HepG2 (cell line): ENCODE measurements around the gene VDAC1. TPM values are rescaled to one million over a fixed set of nuclear protein-coding genes. Genes with fewer than 3 reads are reported as not detected.

Experiments
- ATF7 ChIP-seq, 2 experiments: fragments of 450-650 bp in 1 of 2; sonication (generic) in 1 of 2; formaldehyde crosslinking in 1 of 2; IDR thresholded peaks; 2 replicates each; pipeline versions ENCODE4 v1.4.0 to v1.6.1; 2016 to 2020; ENCODE audit warnings: antibody characterized with exemption in 1 of 2, mild to moderate bottlenecking in 1 of 2, missing genetic modification reagents in 1 of 2
- EEA1 ChIP-seq: sonication (generic); formaldehyde crosslinking; IDR thresholded peaks from 2 replicates; pipeline ENCODE4 v1.5.1; 2020; ENCODE audit warnings: mild to moderate bottlenecking, missing genetic modification reagents, borderline replicate concordance
- EP300 ChIP-seq, 3 experiments: sonication (generic) in 1 of 3; formaldehyde crosslinking in 1 of 3; IDR thresholded peaks; 2 replicates each; pipeline versions ENCODE4 v1.5.1 to v1.6.1; 2011 to 2020; ENCODE audit warnings: low read depth in 2 of 3, low read length in 2 of 3, borderline replicate concordance in 1 of 3, improper control_type of control experiment in 1 of 3, mild to moderate bottlenecking in 1 of 3, missing genetic modification reagents in 1 of 3, moderate library complexity in 1 of 3
- ETV5 ChIP-seq: IDR thresholded peaks from 2 replicates; pipeline ENCODE4 v1.6.1; 2018; ENCODE audit warnings: missing biosample characterization, missing genetic modification reagents, inconsistent platforms, borderline replicate concordance
- EZH2 ChIP-seq: conservative IDR thresholded peaks from 2 replicates; pipeline ENCODE4 v1.6.1; 2012; ENCODE audit warnings: mild to moderate bottlenecking, low read depth, low read length, moderate library complexity
- GFI1 ChIP-seq: sonication (generic); formaldehyde crosslinking; IDR thresholded peaks from 2 replicates; pipeline ENCODE4 v1.5.0; 2020; ENCODE audit warnings: missing genetic modification reagents, mild to moderate bottlenecking, borderline replicate concordance
- GLMP ChIP-seq: sonication (generic); formaldehyde crosslinking; IDR thresholded peaks from 2 replicates; pipeline ENCODE4 v1.9.0; 2021; ENCODE audit warnings: missing genetic modification reagents, mild to moderate bottlenecking, borderline replicate concordance
- HDAC6 ChIP-seq: fragments of 200-600 bp; sonication (generic); IDR thresholded peaks from 2 replicates; pipeline ENCODE4 v1.7.0; 2017; ENCODE audit warnings: mild to moderate bottlenecking, antibody characterized with exemption, low read length, low read depth
- ISX ChIP-seq: sonication (generic); formaldehyde crosslinking; conservative IDR thresholded peaks from 2 replicates; pipeline ENCODE4 v1.5.0; 2020; ENCODE audit warnings: missing genetic modification reagents
- LCORL ChIP-seq, 2 experiments: fragments of 450-650 bp in 1 of 2; sonication (generic) in 1 of 2; formaldehyde crosslinking in 1 of 2; IDR thresholded peaks; 2 replicates each; pipeline versions ENCODE4 v1.5.0 to v1.6.1; 2017 to 2020; ENCODE audit warnings: antibody characterized with exemption in 1 of 2, missing genetic modification reagents in 1 of 2
- MTF2 ChIP-seq: sonication (generic); formaldehyde crosslinking; IDR thresholded peaks from 2 replicates; pipeline ENCODE4 v1.5.0; 2020; ENCODE audit warnings: missing genetic modification reagents, borderline replicate concordance
- PBX3 ChIP-seq: sonication (generic); formaldehyde crosslinking; IDR thresholded peaks from 2 replicates; pipeline ENCODE4 v1.8.1; 2023; ENCODE audit warnings: missing genetic modification reagents, inconsistent platforms, borderline replicate concordance
- POLR2AphosphoS5 ChIP-seq: IDR thresholded peaks from 2 replicates; pipeline ENCODE4 v1.6.1; 2012; ENCODE audit warnings: low read depth, low read length
- U2AF2 ChIP-seq: fragments of 200-400 bp; formaldehyde crosslinking; IDR thresholded peaks from 2 replicates; pipeline ENCODE4 v1.6.1; 2017; ENCODE audit warnings: low read depth, mild to moderate bottlenecking, low read length
- ZBTB42 ChIP-seq: sonication (generic); formaldehyde crosslinking; IDR thresholded peaks from 2 replicates; pipeline ENCODE4 v1.5.0; 2020; ENCODE audit warnings: mild to moderate bottlenecking, missing genetic modification reagents
- ZNF180 ChIP-seq: sonication (generic); formaldehyde crosslinking; IDR thresholded peaks from 2 replicates; pipeline ENCODE4 v1.4.0; 2020; ENCODE audit warnings: low read depth, missing genetic modification reagents, borderline replicate concordance
- ZNF30 ChIP-seq: sonication (generic); formaldehyde crosslinking; IDR thresholded peaks from 2 replicates; pipeline ENCODE4 v1.5.0; 2020; ENCODE audit warnings: mild to moderate bottlenecking, missing genetic modification reagents
- ZNF337 ChIP-seq: sonication (generic); formaldehyde crosslinking; IDR thresholded peaks from 2 replicates; pipeline ENCODE4 v1.5.1; 2020; ENCODE audit warnings: missing genetic modification reagents, low read depth, mild to moderate bottlenecking, borderline replicate concordance
- ZNF343 ChIP-seq: sonication (generic); formaldehyde crosslinking; IDR thresholded peaks from 2 replicates; pipeline ENCODE4 v1.4.0; 2020; ENCODE audit warnings: mild to moderate bottlenecking, missing genetic modification reagents
- ZNF446 ChIP-seq: sonication (generic); formaldehyde crosslinking; IDR thresholded peaks from 2 replicates; pipeline ENCODE4 v1.5.0; 2020; ENCODE audit warnings: mild to moderate bottlenecking, missing genetic modification reagents
- ZNF703 ChIP-seq: sonication (generic); formaldehyde crosslinking; IDR thresholded peaks from 2 replicates; pipeline ENCODE4 v1.5.1; 2020; ENCODE audit warnings: missing genetic modification reagents, mild to moderate bottlenecking, moderate library complexity, borderline replicate concordance
- ZNF776 ChIP-seq: sonication (generic); formaldehyde crosslinking; IDR thresholded peaks from 2 replicates; pipeline ENCODE4 v1.4.0; 2020; ENCODE audit warnings: mild to moderate bottlenecking, missing genetic modification reagents
- polyA plus RNA-seq, 8 experiments: library from polyadenylated mRNA; depleted of rRNA in 3 of 8; stranded (reverse) in 7 of 8; unstranded in 1 of 8; fragments of >200 nt; fragmentation: Illumina TruSeq in 4 of 8; extraction: Trizol in 4 of 8; gene quantifications; 2 replicates each; pipeline versions ENCODE4 v1.2.1 to v1.2.3, GENCODE V29; 2011 to 2016; ENCODE audit warnings: low read depth in 4 of 8, missing spikeins in 1 of 8, mixed read lengths in 1 of 8; ENCODE audit not compliant: insufficient read depth in 1 of 8
- total RNA-seq, 5 experiments: library from RNA; depleted of rRNA; stranded (reverse); fragments of >200 nt; fragmentation: Illumina TruSeq; extraction: Trizol; gene quantifications; 2 replicates each; pipeline ENCODE4 v1.2.3, GENCODE V29; 2016; ENCODE audit warnings: low read depth in 1 of 5
- TF ChIP-seq, protein P1 (sequence below): IDR thresholded peaks from 2 replicates; pipeline ENCODE4 v1.6.1; 2016; ENCODE audit warnings: missing biosample characterization, missing genetic modification reagents, low read depth
- TF ChIP-seq, protein P2 (sequence below): sonication (generic); formaldehyde crosslinking; IDR thresholded peaks from 2 replicates; pipeline ENCODE4 v1.4.0; 2020; ENCODE audit warnings: mild to moderate bottlenecking, missing genetic modification reagents

VDAC1 gene
- total and polyA plus RNA-seq, 2 of the 13 experiments (the other 11 are each of a cell fraction or from before 2014, with no cell fraction given), result 112 to 380 TPM

- TF ChIP-seq, protein P1, sequence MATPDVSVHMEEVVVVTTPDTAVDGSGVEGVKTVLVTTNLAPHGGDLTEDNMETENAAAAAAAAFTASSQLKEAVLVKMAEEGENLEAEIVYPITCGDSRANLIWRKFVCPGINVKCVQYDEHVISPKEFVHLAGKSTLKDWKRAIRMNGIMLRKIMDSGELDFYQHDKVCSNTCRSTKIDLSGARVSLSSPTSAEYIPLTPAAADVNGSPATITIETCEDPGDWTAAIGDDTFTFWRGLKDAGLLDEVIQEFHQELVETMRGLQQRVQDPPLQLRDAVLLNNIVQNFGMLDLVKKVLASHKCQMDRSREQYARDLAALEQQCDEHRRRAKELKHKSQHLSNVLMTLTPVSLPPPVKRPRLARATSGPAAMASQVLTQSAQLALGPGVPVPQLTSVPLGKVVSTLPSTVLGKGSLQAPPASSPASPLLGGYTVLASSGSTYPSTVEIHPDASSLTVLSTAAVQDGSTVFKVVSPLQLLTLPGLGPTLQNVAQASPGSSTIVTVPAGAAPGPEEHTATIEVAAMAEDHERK, result peak; percentile 97
- peak; percentile 87; the same call in 1 of the 2 replicates for TF ChIP-seq ZNF337 (CRISPR knock-in tag)
- 0 out of 4 replicates have a peak, but pooled peaks of 1 of the 2 experiments have one; percentile 14 for TF ChIP-seq EP300 (IDR thresholded peaks at IDR 0.05; ENCODE audit: low read depth in 2 of 2, low read length in 2 of 2)
- TF ChIP-seq EP300 (CRISPR knock-in tag; IDR thresholded peaks at IDR 0.05; ENCODE audit: borderline replicate concordance), result no peak
- peak; percentile 95 for TF ChIP-seq POLR2AphosphoS5
- TF ChIP-seq ZNF30, result no peak
- TF ChIP-seq U2AF2, result no peak
- TF ChIP-seq ZNF343 (CRISPR knock-in tag), result no peak
- no peak for TF ChIP-seq GFI1 (CRISPR knock-in tag)
- TF ChIP-seq ATF7 (IDR thresholded peaks at IDR 0.05), result peak; percentile 70
- TF ChIP-seq ATF7 (CRISPR knock-in tag; IDR thresholded peaks at IDR 0.05), result peak; percentile 76; the same call in 1 of the 2 replicates
- TF ChIP-seq EEA1 (CRISPR knock-in tag), result no peak
- no peak for TF ChIP-seq ISX (CRISPR knock-in tag)
- TF ChIP-seq PBX3 (CRISPR knock-in tag), result 0 out of 2 replicates have a peak, but pooled peaks have one; percentile 19
- TF ChIP-seq ZNF180 (CRISPR knock-in tag), result no peak
- TF ChIP-seq ZNF446 (CRISPR knock-in tag), result no peak
- TF ChIP-seq ZNF703, result no peak
- TF ChIP-seq MTF2 (CRISPR knock-in tag), result 0 out of 2 replicates have a peak, but pooled peaks have one; percentile 66
- TF ChIP-seq ZNF776 (CRISPR knock-in tag), result no peak
- TF ChIP-seq ZBTB42 (CRISPR knock-in tag), result peak; percentile 64; the same call in 1 of the 2 replicates
- TF ChIP-seq, protein P2, sequence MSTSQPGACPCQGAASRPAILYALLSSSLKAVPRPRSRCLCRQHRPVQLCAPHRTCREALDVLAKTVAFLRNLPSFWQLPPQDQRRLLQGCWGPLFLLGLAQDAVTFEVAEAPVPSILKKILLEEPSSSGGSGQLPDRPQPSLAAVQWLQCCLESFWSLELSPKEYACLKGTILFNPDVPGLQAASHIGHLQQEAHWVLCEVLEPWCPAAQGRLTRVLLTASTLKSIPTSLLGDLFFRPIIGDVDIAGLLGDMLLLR, result peak; percentile 40; the same call in 1 of the 2 replicates
- no peak for TF ChIP-seq HDAC6
- no peak for TF ChIP-seq GLMP (CRISPR knock-in tag)
- no peak for TF ChIP-seq EZH2
- no peak for TF ChIP-seq LCORL (IDR thresholded peaks at IDR 0.05)
- peak; percentile 67; the same call in 1 of the 2 replicates for TF ChIP-seq LCORL (CRISPR knock-in tag; IDR thresholded peaks at IDR 0.05)
- peak; percentile 74; the same call in 1 of the 2 replicates for TF ChIP-seq ETV5 (CRISPR knock-in tag)
Observed at GRCh38 chr5:133968204-133968980, 36.4 kb downstream of the VDAC1 start, which contains the start of gene C5orf15 (continued).
